ENCODE results near the gene ABCA2.

GRCh38 chr9:137025517-137025966 lies 2.5 kb downstream of the ABCA2 start:
- TF ChIP-seq POLR2AphosphoS5 (IDR thresholded peaks at IDR 0.05) = no peak
- TF ChIP-seq, protein P1, sequence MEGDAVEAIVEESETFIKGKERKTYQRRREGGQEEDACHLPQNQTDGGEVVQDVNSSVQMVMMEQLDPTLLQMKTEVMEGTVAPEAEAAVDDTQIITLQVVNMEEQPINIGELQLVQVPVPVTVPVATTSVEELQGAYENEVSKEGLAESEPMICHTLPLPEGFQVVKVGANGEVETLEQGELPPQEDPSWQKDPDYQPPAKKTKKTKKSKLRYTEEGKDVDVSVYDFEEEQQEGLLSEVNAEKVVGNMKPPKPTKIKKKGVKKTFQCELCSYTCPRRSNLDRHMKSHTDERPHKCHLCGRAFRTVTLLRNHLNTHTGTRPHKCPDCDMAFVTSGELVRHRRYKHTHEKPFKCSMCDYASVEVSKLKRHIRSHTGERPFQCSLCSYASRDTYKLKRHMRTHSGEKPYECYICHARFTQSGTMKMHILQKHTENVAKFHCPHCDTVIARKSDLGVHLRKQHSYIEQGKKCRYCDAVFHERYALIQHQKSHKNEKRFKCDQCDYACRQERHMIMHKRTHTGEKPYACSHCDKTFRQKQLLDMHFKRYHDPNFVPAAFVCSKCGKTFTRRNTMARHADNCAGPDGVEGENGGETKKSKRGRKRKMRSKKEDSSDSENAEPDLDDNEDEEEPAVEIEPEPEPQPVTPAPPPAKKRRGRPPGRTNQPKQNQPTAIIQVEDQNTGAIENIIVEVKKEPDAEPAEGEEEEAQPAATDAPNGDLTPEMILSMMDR (IDR thresholded peaks at IDR 0.05) = no peak
